Peyer's patch (tissue), 4 donors: ENCODE measurements around the gene SPATA2L.

ENCODE experiments used
- POLR2A ChIP-seq, 2 donors: fragments of 450-650 bp; IDR thresholded peaks; one replicate each; pipeline ENCODE4 v1.5.1; 2017; ENCODE audit warnings: antibody characterized with exemption in 2 of 2, mild to moderate bottlenecking in 2 of 2, moderate library complexity in 2 of 2
- TF ChIP-seq, protein P1 (sequence below), 6 experiments: fragments of 450-650 bp in 4 of 6; fragments of 200-600 bp in 2 of 6; sonication (generic) in 1 of 6; IDR thresholded peaks; one replicate each; pipeline ENCODE4 v1.5.1; 2017 to 2019; ENCODE audit warnings: antibody characterized with exemption in 6 of 6, mild to moderate bottlenecking in 3 of 6, moderate library complexity in 1 of 6

DNA sequence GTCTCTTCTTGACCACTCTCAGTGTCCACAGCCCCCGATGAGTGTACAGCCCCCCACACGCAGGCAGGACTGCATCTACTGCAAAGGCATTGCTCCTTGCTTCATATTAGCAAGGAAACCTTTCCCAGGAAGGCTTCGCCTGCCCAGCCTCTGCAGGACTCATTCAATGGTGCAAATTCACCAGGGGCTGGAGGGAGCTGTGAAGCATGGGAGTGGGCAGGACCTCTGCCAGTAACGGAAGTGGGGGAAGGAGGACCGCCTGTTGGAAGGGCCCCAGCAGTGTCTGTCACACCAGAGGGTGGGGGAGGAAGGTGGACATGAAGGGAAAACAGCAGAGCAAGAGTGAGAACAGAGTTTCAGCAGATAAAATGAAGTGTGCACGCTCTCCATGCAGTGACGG lies 41.4 kb downstream of the SPATA2L start:
- TF ChIP-seq, protein P1, sequence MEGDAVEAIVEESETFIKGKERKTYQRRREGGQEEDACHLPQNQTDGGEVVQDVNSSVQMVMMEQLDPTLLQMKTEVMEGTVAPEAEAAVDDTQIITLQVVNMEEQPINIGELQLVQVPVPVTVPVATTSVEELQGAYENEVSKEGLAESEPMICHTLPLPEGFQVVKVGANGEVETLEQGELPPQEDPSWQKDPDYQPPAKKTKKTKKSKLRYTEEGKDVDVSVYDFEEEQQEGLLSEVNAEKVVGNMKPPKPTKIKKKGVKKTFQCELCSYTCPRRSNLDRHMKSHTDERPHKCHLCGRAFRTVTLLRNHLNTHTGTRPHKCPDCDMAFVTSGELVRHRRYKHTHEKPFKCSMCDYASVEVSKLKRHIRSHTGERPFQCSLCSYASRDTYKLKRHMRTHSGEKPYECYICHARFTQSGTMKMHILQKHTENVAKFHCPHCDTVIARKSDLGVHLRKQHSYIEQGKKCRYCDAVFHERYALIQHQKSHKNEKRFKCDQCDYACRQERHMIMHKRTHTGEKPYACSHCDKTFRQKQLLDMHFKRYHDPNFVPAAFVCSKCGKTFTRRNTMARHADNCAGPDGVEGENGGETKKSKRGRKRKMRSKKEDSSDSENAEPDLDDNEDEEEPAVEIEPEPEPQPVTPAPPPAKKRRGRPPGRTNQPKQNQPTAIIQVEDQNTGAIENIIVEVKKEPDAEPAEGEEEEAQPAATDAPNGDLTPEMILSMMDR (IDR thresholded peaks at IDR 0.05) = no peak
- TF ChIP-seq POLR2A (IDR thresholded peaks at IDR 0.05) = no peak
